DMS 273 treated with DMSO at 0.1 percent for 48 hours (cell line): ENCODE data around the gene TSPEAR.

ENCODE experiments used
- DNase-seq: peaks from one replicate; lab custom pipeline; 2025; lab: John Stamatoyannopoulos, UW

The TSPEAR gene

DNA sequence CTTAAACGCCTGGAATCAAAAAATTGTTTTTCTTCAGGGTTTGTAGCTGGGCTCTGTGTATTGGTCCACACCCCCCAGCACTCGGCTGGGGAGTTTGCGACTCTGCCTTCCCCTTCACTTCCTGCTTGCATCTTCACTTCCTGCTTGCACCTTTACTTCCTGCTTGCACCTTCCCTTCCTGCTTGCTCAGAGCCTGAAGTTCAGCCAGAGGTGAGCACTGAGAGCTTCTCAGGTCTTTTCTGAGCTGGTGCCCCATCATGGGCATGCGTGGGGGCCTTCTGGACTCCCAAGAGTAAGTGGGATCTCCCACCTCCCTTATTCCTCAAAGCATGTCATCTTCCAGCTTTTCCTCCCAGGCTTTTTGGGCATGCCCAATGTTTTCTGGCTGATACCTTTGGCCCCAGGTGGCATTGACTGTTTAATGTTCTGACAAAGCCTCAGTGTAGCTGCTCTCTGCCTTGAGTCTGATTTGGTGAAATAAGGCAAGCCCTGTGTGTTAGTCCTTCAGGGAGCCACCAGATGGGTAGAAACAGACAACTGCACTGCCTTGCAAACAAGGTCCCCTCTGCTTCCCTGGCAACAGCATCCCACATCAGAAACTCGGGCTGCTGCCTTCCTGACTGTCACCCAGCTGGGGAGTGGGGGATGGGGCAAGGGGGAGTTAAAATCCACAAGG, 163.6 kb downstream of the TSPEAR start:
- no peak for DNase-seq

DNA sequence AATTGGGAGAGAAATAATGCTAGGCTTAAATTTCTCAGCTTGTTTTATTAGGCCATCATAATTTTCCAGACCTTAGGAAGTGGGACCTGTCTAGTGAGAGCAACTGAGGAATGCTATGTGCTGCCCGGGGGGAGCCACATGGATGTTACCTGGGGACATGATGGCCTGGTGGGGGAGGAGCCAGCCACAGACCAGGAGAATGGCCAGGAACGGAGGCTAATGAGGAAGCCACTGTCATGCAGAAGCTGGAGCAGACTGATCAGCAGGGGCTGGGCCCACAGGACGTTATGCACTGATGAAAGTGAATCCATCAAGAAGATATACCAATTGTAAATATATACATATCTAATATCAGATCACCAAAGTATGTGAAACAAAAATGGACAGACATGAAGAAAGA, 166.8 kb downstream of the TSPEAR start:
- no peak for DNase-seq

- DNase-seq: no peak
Measured at GRCh38 chr21:44542716-44543115, 168.7 kb downstream of the TSPEAR start.

- no peak for DNase-seq
Measured at GRCh38 chr21:44540741-44541288, 170.6 kb downstream of the TSPEAR start.

- DNase-seq: no peak
Measured at GRCh38 chr21:44539991-44540666, 171.2 kb downstream of the TSPEAR start, which contains the start of gene KRTAP10-1. KRTAP10-1 (minus strand) TSS chr21:44540195; CDS start chr21:44540150, 45 bp downstream.

- DNase-seq: no peak
Measured at GRCh38 chr21:44539046-44539445, 172.3 kb downstream of the TSPEAR start.

GRCh38 chr21:44537930-44538911, 173.2 kb downstream of the TSPEAR start:
- no peak for DNase-seq

DNA sequence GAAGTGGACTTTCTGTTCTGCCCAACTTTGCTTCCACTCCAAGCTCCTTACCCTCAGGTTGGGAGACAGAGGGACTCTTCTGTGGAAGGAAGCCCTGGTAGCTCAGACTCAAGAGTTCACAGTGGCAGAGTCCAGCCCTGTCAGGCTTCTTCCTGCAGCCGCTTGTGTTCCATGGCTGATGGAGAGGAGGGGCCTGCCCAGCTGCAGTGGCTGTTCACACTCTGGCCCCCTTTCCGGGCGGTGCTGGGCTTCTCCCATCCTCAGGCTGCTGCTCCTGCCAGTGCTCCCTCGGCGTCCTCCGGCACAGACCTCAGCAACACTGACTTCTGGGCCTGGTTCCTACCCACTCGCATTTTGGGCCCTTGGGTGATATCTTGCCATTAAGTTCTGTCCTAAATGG, 175.4 kb downstream of the TSPEAR start:
- DNase-seq: no peak

DNA sequence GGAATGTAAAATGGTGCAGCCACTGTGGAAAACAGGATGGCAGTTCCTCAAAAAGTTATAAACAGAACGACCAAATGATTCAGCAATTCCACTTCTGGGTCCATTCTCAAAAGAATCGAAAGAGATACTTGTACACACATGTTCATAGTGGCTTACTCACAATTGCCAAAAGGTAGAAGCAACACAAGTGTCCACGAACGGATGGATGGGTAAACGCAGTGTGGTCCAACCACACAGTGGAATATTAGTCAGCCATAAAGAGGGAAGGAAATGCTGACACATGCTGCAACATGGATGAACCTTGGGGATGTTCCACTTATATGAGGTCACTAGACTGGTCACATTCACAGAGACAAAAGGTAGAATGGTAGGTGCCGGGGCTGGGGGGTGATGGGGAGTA, 176.7 kb downstream of the TSPEAR start:
- DNase-seq: no peak

DNA sequence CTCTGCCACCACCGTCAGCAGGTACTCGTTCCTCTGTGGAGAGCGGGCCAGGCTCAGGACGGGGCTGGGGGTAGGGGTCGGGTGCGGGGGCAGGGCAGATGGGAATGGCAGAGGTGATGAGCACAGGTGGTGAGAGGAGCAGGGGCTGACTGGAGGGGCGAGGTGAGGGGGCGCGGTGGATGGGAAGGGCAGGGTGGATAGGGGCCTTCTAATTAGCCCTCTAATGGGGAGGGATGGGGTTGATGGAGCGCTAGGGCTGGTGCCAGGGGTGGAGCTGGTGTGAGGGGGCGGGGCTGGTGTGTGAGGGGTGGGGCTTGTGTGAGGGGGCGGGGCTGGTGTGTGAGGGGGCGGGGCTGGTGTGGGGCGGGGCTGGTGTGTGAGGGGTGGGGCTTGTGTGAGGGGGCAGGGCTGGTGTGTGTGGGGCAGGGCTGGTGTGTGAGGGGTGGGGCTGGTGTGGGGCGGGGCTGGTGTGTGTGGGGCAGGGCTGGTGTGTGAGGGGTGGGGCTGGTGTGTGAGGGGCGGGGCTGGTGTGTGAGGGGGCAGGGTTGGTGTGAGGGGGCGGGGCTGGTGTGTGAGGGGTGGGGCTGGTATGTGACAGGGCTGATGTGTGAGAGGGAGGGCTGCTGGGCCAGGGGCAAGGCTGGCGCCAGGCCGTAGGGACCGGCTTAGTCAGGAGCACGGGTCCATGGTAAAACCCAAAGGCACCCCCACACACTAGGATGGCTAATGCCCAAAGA, 177.3 kb downstream of the TSPEAR start:
- no peak for DNase-seq

DNA sequence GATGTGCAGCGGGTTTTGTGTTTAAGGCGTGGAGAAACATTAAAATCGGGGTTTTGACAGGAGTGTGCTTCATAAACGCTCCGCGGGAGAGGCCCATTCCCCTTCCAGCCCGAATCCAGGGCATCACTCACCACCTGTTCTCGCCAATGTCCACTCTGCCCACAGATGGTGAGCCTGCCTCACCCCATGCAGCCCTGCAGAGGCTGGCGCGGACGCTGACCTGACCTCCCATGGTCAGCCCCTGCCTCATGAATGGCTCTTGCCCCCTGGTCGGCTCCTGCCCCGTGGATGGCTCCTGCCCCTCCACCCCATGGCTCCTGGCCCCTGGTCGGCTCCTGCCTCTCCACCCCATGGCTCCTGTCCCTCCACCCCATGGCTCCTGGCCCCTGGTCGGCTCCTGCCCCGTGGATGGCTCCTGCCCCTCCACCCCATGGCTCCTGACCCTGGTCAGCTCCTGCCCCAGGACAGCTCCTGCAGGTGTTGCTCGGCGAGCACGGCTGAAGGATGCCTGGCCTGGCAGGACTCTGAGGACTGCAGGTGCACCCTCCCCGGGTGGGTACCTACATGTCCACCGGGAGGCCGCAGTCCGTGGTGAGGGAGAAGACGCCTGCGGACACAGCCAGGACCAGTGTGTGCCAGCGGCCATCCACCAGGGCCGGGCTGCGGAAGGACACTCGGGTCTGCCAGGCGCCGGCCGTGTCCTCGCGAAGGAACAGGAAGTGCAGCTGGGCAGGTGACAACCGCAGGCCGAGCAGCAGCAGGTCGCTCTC, 178.1 kb downstream of the TSPEAR start:
- DNase-seq: no peak

DNA sequence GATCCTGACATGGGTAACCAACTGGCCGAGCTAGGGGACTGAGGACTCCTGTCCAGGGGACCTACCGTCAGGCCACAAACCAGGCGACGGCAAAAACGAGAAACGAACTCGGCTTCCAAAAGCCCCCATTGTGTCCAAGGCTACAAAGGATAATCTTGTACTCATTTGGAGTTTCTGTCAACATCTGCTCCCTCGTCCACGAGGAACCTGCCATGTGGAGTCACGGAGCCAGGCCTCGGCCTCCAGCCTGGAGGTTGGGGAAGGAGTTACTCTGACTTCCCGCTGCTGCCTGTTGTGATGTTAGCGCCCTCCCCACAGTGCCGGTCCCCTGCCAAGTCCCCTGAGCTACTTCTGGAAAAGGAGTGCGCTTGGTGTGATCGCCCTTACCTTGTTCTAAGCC, 178.7 kb downstream of the TSPEAR start:
- DNase-seq: no peak

- DNase-seq: peak; percentile 50
Measured at GRCh38 chr21:44531606-44532564, 179.5 kb downstream of the TSPEAR start.

DNA sequence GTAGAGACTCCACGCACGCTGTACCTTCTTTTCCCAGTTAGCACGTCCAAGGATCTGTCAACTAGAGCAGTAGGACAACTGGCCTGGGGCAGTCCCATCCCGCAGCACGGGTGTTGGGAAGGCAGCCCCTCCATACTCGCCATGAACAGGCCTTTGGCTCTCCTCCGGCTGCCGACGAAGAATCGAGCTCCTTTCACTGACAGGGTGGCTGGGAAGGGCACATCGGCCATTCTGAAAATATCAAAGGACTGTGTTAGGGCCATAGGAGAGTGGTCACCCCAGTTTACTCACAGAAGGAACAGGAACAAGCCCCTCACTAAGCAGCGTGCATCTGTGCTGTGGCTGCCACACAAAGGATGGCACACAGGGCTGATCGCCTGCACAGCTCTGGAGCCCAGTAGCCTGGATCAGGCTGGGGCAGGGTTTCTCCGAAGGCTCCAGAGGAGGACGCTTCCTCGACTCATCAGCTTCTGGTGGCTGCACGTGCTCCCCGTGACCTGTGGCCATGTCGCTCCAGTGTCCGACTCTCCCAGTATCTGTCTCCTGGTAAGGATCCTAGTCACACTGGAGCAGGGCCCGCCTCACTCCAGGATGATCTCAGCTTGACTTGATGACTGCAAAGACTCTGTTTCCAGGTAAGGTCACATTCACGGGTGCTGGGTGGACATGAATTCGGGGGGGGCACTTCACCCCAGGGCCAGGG, 180.3 kb downstream of the TSPEAR start:
- DNase-seq: no peak

- DNase-seq: peak; percentile 21
Measured at GRCh38 chr21:44530221-44530902, 181.0 kb downstream of the TSPEAR start.

DNA sequence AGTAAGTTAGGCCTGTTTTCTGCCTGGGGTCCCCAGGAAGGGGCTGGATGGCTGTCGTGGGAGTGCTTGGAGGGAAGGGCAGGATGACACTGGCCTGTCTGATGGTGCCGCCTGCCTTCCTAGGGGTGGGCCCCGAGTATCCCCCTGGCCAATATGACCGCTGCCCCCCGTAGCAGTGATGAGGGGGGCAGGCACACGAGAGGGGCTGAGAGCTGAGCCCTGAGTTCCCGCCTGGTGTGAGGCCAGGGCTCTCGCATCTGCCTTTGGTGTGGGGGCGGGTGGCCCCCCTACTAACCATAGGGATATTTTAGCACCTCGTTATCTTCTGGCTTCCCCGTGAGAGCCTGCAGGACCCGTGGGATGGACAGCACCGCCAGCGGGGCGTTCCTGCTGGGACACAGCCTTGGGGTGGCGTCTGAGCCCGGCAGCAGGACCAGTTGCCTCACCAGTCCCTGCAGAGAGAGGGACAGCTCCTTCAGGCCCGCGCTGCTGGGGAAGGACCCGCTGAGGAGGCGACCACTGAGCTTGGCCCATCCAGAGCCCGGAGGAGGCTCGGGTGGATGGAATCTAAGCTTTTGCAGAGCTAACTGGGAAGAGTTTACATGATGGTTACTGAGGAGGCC, 181.8 kb downstream of the TSPEAR start:
- DNase-seq: no peak

GRCh38 chr21:44529011-44529421, 182.4 kb downstream of the TSPEAR start:
- no peak for DNase-seq

- no peak for DNase-seq
Measured at GRCh38 chr21:44528634-44528995, 182.8 kb downstream of the TSPEAR start.
